ENCODE measurements around the gene TRIM72. TPM values are rescaled to one million over a fixed set of nuclear protein-coding genes. Genes with fewer than 3 reads are reported as not detected.

TRIM72 gene
- total and polyA plus RNA-seq, 9 of the 15 experiments (the other 6 are each of a cell fraction or from before 2014, with no cell fraction given) = under 0.01 TPM; not detected in 8

DNA sequence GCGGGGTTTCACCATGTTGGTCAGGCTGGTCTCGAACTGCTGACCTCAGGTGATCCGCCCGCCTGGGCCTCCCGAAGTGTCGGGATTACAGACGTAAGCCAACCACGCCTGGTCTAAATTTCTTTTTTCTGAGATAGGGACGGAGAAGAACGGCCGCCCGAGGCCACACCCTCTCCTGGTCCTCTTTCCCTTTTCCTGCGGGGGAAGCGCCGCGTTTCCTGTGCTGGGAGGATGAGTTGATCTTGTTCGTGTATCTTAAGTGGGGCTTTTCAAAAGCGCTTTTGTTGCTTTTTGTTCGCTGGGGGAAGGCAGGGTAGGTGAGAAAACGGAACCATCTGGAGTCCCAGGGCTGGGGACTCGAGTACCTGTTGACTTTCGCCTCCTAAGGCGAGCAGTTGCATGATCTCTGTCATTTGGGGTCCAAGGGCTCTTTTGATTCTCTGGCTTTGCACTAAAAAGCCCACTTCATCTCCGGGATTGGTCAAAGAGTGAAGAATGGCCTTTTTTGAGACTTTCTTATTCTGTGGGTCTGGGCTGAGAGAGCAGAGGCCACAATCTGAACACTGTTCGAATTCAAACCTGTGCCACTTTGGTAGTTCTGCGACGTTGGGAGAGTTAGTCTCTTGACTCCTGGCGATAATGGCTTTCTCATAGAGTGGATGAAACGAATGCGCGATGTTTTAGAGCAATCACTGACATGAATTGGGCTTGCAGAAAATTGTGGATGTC lies 32.7 kb upstream of the TRIM72 start (continued):
- TF ChIP-seq, protein P1, sequence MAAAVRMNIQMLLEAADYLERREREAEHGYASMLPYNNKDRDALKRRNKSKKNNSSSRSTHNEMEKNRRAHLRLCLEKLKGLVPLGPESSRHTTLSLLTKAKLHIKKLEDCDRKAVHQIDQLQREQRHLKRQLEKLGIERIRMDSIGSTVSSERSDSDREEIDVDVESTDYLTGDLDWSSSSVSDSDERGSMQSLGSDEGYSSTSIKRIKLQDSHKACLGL (CRISPR knock-in tag; IDR thresholded peaks at IDR 0.05; ENCODE audit: borderline replicate concordance, poor library complexity, severe bottlenecking) = no peak
- TF ChIP-seq HMG20A (CRISPR knock-in tag; conservative IDR thresholded peaks at IDR 0.05) (no peak), TRIM28 (IDR thresholded peaks at IDR 0.05) (no peak), TSC22D4 (tag; IDR thresholded peaks at IDR 0.05) (no peak), KLF1 (tag; IDR thresholded peaks at IDR 0.05) (no peak), PML (IDR thresholded peaks at IDR 0.05; ENCODE audit: low read length) (no peak; the same call in 1 of the 2 replicates), NFRKB (IDR thresholded peaks at IDR 0.05; ENCODE audit: low read depth) (no peak), SAP30 (IDR thresholded peaks at IDR 0.05; ENCODE audit: borderline replicate concordance, insufficient read depth, low read depth, low read length, poor library complexity, severe bottlenecking) (peak; percentile 3), BRCA1 (IDR thresholded peaks at IDR 0.05) (no peak), BRCA1 (CRISPR knock-in tag; IDR thresholded peaks at IDR 0.05) (0 out of 2 replicates have a peak, but pooled peaks have one; percentile 35), SRSF3 (IDR thresholded peaks at IDR 0.05; ENCODE audit: insufficient read depth, low read length) (no peak), ZNF212 (CRISPR knock-in tag; IDR thresholded peaks at IDR 0.05) (no peak), MTF1 (CRISPR knock-in tag; IDR thresholded peaks at IDR 0.05; ENCODE audit: borderline replicate concordance) (no peak)
- TF ChIP-seq, protein P2, sequence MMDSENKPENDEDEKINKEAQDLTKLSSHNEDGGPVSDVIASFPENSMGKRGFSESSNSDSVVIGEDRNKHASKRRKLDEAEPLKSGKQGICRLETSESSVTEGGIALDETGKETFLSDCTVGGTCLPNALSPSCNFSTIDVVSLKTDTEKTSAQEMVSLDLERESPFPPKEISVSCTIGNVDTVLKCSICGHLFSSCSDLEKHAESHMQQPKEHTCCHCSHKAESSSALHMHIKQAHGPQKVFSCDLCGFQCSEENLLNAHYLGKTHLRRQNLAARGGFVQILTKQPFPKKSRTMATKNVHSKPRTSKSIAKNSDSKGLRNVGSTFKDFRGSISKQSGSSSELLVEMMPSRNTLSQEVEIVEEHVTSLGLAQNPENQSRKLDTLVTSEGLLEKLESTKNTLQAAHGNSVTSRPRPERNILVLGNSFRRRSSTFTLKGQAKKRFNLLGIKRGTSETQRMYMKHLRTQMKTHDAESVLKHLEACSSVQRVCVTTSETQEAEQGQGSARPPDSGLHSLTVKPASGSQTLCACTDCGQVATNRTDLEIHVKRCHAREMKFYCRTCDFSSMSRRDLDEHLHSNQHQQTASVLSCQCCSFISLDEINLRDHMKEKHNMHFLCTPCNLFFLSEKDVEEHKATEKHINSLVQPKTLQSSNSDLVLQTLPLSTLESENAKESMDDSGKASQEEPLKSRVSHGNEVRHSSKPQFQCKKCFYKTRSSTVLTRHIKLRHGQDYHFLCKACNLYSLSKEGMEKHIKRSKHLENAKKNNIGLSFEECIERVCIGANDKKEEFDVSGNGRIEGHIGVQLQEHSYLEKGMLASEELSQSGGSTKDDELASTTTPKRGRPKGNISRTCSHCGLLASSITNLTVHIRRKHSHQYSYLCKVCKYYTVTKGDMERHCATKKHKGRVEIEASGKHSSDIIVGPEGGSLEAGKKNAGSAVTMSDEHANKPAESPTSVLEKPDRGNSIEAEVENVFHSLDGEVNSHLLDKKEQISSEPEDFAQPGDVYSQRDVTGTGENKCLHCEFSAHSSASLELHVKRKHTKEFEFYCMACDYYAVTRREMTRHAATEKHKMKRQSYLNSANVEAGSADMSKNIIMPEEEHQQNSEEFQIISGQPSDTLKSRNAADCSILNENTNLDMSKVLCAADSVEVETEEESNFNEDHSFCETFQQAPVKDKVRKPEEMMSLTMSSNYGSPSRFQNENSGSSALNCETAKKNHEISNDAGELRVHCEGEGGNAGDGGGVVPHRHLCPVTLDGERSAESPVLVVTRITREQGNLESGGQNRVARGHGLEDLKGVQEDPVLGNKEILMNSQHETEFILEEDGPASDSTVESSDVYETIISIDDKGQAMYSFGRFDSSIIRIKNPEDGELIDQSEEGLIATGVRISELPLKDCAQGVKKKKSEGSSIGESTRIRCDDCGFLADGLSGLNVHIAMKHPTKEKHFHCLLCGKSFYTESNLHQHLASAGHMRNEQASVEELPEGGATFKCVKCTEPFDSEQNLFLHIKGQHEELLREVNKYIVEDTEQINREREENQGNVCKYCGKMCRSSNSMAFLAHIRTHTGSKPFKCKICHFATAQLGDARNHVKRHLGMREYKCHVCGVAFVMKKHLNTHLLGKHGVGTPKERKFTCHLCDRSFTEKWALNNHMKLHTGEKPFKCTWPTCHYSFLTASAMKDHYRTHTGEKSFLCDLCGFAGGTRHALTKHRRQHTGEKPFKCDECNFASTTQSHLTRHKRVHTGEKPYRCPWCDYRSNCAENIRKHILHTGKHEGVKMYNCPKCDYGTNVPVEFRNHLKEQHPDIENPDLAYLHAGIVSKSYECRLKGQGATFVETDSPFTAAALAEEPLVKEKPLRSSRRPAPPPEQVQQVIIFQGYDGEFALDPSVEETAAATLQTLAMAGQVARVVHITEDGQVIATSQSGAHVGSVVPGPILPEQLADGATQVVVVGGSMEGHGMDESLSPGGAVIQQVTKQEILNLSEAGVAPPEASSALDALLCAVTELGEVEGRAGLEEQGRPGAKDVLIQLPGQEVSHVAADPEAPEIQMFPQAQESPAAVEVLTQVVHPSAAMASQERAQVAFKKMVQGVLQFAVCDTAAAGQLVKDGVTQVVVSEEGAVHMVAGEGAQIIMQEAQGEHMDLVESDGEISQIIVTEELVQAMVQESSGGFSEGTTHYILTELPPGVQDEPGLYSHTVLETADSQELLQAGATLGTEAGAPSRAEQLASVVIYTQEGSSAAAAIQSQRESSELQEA (IDR thresholded peaks at IDR 0.05; ENCODE audit: low read depth) = no peak
- TF ChIP-seq, protein P3, sequence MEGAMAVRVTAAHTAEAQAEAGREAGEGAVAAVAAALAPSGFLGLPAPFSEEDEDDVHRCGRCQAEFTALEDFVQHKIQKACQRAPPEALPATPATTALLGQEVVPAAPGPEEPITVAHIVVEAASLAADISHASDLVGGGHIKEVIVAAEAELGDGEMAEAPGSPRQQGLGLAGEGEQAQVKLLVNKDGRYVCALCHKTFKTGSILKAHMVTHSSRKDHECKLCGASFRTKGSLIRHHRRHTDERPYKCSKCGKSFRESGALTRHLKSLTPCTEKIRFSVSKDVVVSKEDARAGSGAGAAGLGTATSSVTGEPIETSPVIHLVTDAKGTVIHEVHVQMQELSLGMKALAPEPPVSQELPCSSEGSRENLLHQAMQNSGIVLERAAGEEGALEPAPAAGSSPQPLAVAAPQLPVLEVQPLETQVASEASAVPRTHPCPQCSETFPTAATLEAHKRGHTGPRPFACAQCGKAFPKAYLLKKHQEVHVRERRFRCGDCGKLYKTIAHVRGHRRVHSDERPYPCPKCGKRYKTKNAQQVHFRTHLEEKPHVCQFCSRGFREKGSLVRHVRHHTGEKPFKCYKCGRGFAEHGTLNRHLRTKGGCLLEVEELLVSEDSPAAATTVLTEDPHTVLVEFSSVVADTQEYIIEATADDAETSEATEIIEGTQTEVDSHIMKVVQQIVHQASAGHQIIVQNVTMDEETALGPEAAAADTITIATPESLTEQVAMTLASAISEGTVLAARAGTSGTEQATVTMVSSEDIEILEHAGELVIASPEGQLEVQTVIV (CRISPR knock-in tag; IDR thresholded peaks at IDR 0.05; ENCODE audit: borderline replicate concordance) = no peak
- TF ChIP-seq, protein P4, sequence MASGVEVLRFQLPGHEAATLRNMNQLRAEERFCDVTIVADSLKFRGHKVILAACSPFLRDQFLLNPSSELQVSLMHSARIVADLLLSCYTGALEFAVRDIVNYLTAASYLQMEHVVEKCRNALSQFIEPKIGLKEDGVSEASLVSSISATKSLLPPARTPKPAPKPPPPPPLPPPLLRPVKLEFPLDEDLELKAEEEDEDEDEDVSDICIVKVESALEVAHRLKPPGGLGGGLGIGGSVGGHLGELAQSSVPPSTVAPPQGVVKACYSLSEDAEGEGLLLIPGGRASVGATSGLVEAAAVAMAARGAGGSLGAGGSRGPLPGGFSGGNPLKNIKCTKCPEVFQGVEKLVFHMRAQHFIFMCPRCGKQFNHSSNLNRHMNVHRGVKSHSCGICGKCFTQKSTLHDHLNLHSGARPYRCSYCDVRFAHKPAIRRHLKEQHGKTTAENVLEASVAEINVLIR (CRISPR knock-in tag; IDR thresholded peaks at IDR 0.05) = no peak

All from K562 (cell line).